CD4-positive, alpha-beta T cell treated with Interleukin-4 for 4 hours (primary cell): ENCODE results near the gene DDX49.

Experiments
- DNase-seq: peaks from one replicate; pipeline ENCODE4 v3.0.0-alpha.2; 2020

DDX49 gene

DNA sequence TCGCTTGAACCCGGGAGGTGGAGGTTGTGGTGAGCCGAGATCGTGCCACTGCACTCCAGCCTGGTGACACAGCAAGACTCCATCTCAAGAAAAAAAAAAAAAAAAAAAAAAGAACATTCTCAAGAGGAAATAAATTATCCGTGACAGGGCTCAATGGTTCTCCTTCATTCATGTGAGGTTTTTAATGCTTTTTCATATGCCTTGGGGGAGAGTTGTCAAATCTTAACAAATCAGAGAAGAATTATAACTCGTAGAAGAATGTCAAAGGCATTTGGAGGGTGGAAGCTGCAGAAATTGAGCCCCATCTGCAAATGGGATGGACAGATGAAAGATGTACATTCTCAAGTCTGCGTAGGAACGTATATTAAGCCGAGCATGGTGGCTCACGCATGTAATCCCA is 56.4 kb downstream of the DDX49 start:
- no peak for DNase-seq
